MM.1S (cell line): ENCODE results near the gene SLC16A13.
A peak's percentile ranks its signal among the peaks of the same experiment; 100 is the strongest.

Experiments
- DNase-seq: peaks from one replicate; pipeline ENCODE4 v3.0.0-alpha.2; 2015
- H2AFZ ChIP-seq: fragments of 300-600 bp; sonication (generic); 2 replicates; pipeline ENCODE4 v1.6.0; 2016; ENCODE audit warnings: antibody characterized with exemption, low read length
- H3F3A ChIP-seq: fragments of 300-600 bp; sonication (generic); 2 replicates; pipeline ENCODE4 v1.6.1; 2016; ENCODE audit warnings: mild to moderate bottlenecking, antibody characterized with exemption, low read length, moderate library complexity, mixed read lengths; ENCODE audit not compliant: insufficient read depth
- H3K27ac ChIP-seq: fragments of 300-600 bp; sonication (generic); 2 replicates; pipeline ENCODE4 v1.5.1; 2016; ENCODE audit warnings: mild to moderate bottlenecking, low read length
- H3K27me3 ChIP-seq: fragments of 300-600 bp; sonication (generic); replicated peaks from 2 replicates; pipeline ENCODE4 v1.6.0; 2016; ENCODE audit warnings: low read length; ENCODE audit not compliant: insufficient read depth
- H3K36me3 ChIP-seq: fragments of 300-600 bp; sonication (generic); replicated peaks from 2 replicates; pipeline ENCODE4 v1.6.1; 2016; ENCODE audit warnings: mild to moderate bottlenecking, low read length, mixed read lengths; ENCODE audit not compliant: insufficient read depth
- H3K4me1 ChIP-seq: fragments of 300-600 bp; sonication (generic); 2 replicates; pipeline ENCODE4 v1.6.1; 2016; ENCODE audit warnings: low read length, mixed read lengths
- H3K4me2 ChIP-seq: fragments of 300-600 bp; sonication (generic); 2 replicates; pipeline ENCODE4 v1.6.0; 2016; ENCODE audit warnings: low read depth, low read length
- H3K4me3 ChIP-seq: fragments of 300-600 bp; sonication (generic); 2 replicates; pipeline ENCODE4 v1.5.1; 2016; ENCODE audit warnings: low read length, mixed read lengths
- H3K79me2 ChIP-seq: fragments of 300-600 bp; sonication (generic); 2 replicates; pipeline ENCODE4 v1.6.1; 2016; ENCODE audit warnings: mixed run types, low read length, mixed read lengths
- H3K9ac ChIP-seq: fragments of 300-600 bp; sonication (generic); 2 replicates; pipeline ENCODE4 v1.6.1; 2016; ENCODE audit warnings: low read length, mixed read lengths
- H3K9me2 ChIP-seq: fragments of 300-600 bp; sonication (generic); replicated peaks from 2 replicates; pipeline ENCODE4 v1.6.1; 2016; ENCODE audit warnings: mild to moderate bottlenecking, low read length, mixed read lengths; ENCODE audit not compliant: insufficient read depth
- H3K9me3 ChIP-seq: fragments of 300-600 bp; sonication (generic); replicated peaks from 2 replicates; pipeline ENCODE4 v1.6.1; 2016; ENCODE audit warnings: mild to moderate bottlenecking, low read length, mixed read lengths; ENCODE audit not compliant: insufficient read depth
- H4K20me1 ChIP-seq: fragments of 300-600 bp; sonication (generic); 2 replicates; pipeline ENCODE4 v1.6.1; 2016; ENCODE audit warnings: mild to moderate bottlenecking, low read length, moderate library complexity, mixed read lengths; ENCODE audit not compliant: insufficient read depth
- CTCF ChIP-seq: fragments of 300-600 bp; sonication (generic); IDR thresholded peaks from 2 replicates; pipeline ENCODE4 v1.5.1; 2016; ENCODE audit warnings: antibody characterized with exemption, low read length, mixed read lengths
- EZH2 ChIP-seq: fragments of 300-600 bp; sonication (generic); optimal IDR thresholded peaks from 2 replicates; pipeline ENCODE3; 2017; ENCODE audit warnings: low read depth, mild to moderate bottlenecking, antibody characterized with exemption, low read length, mixed read lengths
- EZH2phosphoT487 ChIP-seq: fragments of 300-600 bp; sonication (generic); IDR thresholded peaks from 2 replicates; pipeline ENCODE4 v1.6.1; 2018; ENCODE audit warnings: antibody characterized with exemption, low read length

The SLC16A13 gene

GRCh38 chr17:7077911-7078546 lies 42.2 kb downstream of the SLC16A13 start:
- Histone ChIP-seq H3K4me3 (no peak overlapping the region), H3K4me2 (no peak overlapping the region), H3K9me3 (no peaks in the 10 kb centered on the region), H3K9ac (no peak overlapping the region), H3K4me1 (no peaks in the 10 kb centered on the region), H3K27ac (no peak overlapping the region), H3K9me2 (no peaks in the 10 kb centered on the region), H3F3A (no peaks in the 10 kb centered on the region), H3K27me3 (peaks cover 82% of the 10 kb centered on the region), H3K79me2 (no peaks in the 10 kb centered on the region), H3K36me3 (no peaks in the 10 kb centered on the region), H4K20me1 (no peaks in the 10 kb centered on the region), H2AFZ (no peak overlapping the region)
- no peak for DNase-seq
- TF ChIP-seq CTCF (no peak), EZH2 (no peak), EZH2phosphoT487 (no peak)

GRCh38 chr17:7078711-7079110 lies 42.9 kb downstream of the SLC16A13 start:
- H3K79me2 ChIP-seq = no peaks in the 10 kb centered on the region
- no peaks in the 10 kb centered on the region for H3K36me3 ChIP-seq
- TF ChIP-seq EZH2phosphoT487 (no peak), EZH2 (no peak), CTCF (no peak)
- H4K20me1 ChIP-seq = no peaks in the 10 kb centered on the region
- no peak overlapping the region for H2AFZ ChIP-seq
- peaks cover 81% of the 10 kb centered on the region for H3K27me3 ChIP-seq
- H3K27ac ChIP-seq = no peak overlapping the region
- DNase-seq = peak; percentile 2
- no peaks in the 10 kb centered on the region for H3K4me1 ChIP-seq
- no peak overlapping the region for H3K4me2 ChIP-seq
- no peak overlapping the region for H3K4me3 ChIP-seq
- no peaks in the 10 kb centered on the region for H3K9me3 ChIP-seq
- no peaks in the 10 kb centered on the region; the same call in 1 of the 2 replicates for H3F3A ChIP-seq
- no peak overlapping the region for H3K9ac ChIP-seq
- no peaks in the 10 kb centered on the region for H3K9me2 ChIP-seq

GRCh38 chr17:7079581-7080455 lies 44.0 kb downstream of the SLC16A13 start, which contains the start of gene CLEC10A:
Gene CLEC10A (minus strand): TSS chr17:7080251. CDS start chr17:7078812, 1,439 bp downstream.
- H3K4me3 ChIP-seq = no peak within 1 kb of the TSS
- no peak within 1 kb of the TSS for H3K4me2 ChIP-seq
- H3K9me3 ChIP-seq = no peaks in the 10 kb centered on the region
- no peaks in the 10 kb centered on the region; the same call in 1 of the 2 replicates for H3F3A ChIP-seq
- no peaks in the 10 kb centered on the region for H4K20me1 ChIP-seq
- H2AFZ ChIP-seq = no peak within 1 kb of the TSS
- H3K9me2 ChIP-seq = no peaks in the 10 kb centered on the region
- peaks cover 81% of the 10 kb centered on the region for H3K27me3 ChIP-seq
- no peak for TF ChIP-seq CTCF
- TF ChIP-seq EZH2 = no peak
- TF ChIP-seq EZH2phosphoT487 = no peak
- no peaks in the 10 kb centered on the region for H3K79me2 ChIP-seq
- H3K9ac ChIP-seq = no peak within 1 kb of the TSS
- H3K36me3 ChIP-seq = no peaks in the 10 kb centered on the region
- peaks cover 5% of the 10 kb centered on the region; the same call in 1 of the 2 replicates for H3K4me1 ChIP-seq
- H3K27ac ChIP-seq = no peak within 1 kb of the TSS
- DNase-seq = no peak
